Ramos (cell line): Measurements from ENCODE around the gene DPH7.
"Not testable (repeated sequence)": the region's sequence is repeated elsewhere in the genome, so short reads cannot be mapped to it uniquely, and the experiment has no call there.

ENCODE experiments used
- in situ Hi-C: fragments of 300-500 bp; cut with MboI; formaldehyde crosslinking; loops from one replicate; pipeline ENCODE4 v1.14.3; 2022; ENCODE audit warnings: low sequenced_read_pairs; ENCODE audit not compliant: unreplicated experiment

Gene DPH7

DNA sequence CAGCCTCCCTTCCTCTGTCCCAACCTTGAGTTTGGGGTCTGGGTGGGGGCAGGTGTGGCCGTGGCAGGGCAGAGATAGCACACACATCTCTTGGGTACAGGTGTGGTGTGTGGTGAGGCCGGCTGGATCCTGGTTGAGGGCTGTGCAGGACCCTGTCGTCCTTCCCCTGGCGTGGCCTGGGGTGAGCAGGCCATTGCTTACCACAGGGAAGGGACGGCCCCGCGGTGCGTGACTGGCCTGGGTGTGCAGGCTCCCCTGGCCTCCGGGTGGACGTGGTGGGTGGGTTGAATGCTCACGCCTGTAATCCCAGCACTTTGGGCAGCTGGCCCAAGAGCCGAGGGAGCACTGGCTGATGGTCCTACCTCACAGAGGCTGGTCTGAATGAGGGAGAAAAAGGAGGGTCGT lies 28.0 kb upstream of the DPH7 start:
- in situ Hi-C loops = no loop called here

DNA sequence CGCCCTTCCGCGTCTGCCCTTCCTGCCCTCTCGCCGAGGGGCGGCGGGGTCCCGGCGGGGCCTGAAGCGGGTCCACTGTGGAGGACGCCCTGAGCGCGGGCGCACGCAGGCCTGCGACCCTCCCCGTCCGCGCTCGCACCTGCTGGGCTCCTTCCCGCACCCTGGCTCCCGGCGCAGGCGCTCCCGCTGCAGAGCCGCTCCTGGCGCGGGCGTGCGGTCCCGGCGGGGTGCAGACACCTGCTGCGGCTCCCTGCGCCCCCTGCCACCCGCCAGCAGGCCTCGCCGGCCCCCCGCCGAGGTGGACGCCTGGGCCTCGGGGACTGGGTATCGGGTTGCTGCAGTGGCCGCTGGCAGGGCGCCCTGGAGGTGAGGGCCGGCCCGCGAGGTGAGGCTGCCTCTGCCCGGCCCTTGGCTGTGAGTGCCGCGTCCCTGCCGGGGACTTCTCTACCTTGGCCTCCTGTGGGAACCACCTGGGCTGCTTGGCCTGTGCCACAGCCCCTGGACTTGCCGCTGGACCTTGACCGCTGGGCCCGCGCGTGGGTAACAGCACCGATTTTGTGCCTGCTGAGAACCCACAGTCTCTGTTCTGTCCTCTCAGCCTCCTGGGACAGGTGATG lies 27.4 kb upstream of the DPH7 start:
- in situ Hi-C loops = no loop called here

DNA sequence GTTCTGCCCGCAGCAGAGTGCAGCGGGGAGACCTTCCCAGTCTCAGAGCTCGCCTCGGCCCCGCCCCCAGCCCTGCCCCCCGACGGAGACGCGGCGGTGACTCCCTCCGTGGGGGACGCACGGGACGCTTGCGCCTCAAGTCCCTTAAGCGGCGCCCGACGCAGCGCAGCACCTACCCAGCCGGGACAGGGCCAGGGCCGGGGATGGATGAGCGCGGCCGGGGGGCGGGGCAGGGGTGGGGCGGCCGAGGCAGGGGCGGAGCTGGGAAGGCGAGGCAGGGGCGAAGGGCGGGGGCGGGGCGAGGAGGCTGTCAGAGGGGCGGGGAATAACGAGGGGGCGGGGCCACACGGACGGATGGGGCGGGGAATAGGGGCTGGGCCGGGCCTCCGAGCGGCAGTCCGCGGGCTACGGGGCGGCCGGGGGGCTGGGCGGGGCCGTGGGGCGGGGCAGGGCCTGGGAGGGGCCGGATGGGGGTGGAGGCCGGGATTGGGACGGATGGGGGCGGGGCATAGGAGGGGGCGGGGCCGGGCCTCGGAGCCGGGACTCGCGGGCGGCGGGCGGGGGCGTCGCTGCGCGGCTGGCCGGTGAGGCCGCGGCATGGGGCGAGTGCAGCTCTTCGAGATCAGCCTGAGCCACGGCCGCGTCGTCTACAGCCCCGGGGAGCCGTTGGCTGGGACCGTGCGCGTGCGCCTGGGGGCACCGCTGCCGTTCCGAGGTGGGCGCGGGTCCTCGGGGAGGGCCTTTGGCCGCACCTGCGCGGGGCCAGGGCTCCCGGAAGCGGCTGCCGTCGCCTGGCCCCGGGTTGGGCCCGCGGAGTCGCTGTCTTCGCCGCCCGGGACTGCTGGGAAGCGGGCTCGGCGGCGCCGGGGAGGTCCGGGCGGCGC lies 26.6 kb upstream of the DPH7 start, which contains the start of gene ARRDC1:
Gene ARRDC1 (plus strand): TSS at position 566 of the 884 bp plus-strand sequence. CDS start 32 bp downstream, at position 598.
- in situ Hi-C loops = no loop called here

DNA sequence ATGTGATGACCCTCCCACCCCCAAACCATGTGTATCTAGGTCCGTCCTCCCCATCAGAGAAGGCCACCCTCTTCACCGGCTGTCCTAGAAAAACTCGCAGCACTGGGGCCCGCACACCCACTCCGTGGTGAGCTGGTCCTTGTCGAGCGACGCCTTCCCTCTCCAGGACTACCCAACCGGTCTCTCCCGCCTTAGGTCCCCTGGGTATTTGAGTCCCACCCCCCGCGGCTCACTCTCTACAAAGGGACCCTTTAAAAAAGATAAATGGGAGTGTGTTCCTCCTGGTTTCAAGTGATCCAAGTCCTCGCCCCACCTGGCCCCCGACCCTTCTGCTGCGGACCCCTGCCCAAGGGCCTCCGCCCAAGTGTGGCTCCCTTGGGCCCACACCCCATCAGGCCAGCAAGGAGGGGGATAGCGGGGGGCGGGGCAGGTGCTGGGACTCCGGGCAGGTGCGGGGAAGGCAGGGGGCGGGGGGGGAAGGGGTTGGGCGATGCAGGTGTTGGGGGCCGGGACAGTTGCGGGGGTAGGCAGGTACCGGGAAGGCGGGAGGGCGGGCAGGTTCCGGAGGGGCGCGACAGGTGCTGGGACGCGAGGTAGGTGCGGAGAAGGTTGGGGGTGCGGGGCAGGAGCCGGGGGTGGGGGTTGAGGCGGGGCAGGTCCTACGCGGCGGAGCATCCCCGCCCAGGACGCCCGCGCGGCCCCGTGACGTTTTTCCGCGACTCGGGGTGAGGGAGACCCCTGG lies 25.8 kb upstream of the DPH7 start:
- in situ Hi-C loops = no loop called here

DNA sequence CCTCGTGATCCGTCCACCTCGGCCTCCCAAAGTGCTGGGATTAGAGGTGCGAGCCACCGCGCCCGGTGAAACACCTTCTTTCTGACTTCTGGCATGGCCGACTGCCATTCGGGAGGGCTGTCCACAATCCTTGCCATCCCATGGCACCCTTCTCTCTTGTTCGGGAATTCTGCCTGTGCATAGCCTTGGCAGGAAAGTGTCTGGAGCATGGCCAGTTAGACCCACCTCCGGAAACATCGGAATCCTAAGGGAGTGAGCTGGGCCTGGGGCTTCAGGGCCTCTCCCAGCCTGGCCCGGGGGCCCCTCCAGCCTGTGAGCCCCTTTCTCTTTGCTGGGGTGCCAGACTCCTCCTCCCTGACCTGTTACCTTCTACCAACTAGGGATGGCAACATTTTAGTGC lies 25.2 kb upstream of the DPH7 start:
- in situ Hi-C loops = no loop called here

DNA sequence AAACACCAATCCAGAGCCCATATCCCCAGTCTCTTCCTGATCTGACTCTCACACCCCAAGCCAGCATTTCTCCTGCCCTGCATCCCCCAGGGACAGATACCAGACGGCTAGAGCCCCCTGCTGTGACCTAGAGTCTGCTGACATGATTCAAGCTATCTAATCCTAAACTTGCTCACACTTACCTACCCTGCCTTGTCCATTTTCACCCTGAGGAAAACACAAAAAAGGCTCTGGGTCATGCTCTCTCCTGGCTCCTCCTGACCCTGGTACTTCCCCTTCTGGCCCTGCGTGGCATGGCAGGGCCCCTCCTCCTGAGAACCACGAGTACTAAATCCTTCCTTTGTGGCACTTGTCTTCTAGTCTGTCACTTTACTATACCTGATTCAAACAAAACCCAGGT lies 23.9 kb upstream of the DPH7 start:
- in situ Hi-C loops = no loop called here

DNA sequence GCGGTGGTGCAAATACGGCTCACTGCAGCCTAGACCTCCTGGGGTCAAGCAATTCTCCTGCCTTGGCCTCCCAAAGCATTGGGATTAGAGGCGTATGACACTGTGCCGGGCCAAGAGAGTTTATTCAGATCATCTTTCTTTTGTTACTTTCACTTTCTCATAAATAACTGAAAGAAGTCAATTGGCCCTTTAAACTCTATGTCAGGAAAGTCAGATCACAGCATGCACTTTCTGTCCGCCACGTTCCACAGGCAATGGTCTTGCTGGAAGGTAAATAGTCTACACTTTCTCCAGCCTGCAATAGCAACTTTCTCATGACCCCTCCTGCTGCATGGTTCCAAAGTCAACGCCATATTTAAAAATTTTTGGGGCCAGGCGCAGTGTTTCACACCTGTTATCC lies 20.2 kb upstream of the DPH7 start:
- in situ Hi-C loops = no loop called here

DNA sequence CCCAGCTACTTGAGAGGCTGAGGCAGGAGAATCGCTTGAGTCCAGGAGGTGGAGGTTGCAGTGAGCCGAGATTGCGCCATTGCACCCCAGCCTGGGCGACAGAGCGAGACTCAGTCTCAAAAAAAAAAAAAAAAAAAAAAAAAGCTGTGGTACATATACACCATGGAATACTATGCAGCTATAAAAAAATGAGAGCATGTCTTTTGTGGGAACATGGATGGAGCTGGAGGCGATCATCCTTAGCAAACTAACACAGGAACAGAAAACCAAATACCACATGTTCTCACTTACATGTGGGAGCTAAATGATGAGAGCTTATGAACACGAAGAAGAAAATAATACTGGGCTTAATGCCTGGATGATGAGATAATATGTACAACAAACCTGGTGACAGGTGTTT lies 17.9 kb upstream of the DPH7 start:
- in situ Hi-C loops = not testable (repeated sequence)

DNA sequence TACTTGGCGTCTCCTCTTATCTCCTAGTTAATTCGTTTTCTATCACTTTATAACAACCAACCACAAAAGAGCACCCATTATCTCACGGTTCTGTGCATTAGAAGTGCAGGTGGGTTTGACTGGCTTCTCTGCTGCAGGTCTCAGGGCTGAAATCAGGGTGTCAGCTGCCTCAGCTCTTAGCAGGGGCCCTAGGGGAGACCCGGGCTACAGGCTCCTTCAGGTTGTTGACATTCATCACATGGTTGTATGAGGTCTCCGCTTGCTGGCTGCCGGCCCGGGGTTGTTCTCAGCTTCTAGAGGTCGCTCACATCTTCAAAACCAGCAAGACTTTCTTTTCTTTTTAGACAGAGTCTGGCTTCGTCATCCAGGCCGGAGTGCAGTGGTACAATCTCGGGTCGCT lies 14.5 kb upstream of the DPH7 start:
- in situ Hi-C loops = no loop called here

DNA sequence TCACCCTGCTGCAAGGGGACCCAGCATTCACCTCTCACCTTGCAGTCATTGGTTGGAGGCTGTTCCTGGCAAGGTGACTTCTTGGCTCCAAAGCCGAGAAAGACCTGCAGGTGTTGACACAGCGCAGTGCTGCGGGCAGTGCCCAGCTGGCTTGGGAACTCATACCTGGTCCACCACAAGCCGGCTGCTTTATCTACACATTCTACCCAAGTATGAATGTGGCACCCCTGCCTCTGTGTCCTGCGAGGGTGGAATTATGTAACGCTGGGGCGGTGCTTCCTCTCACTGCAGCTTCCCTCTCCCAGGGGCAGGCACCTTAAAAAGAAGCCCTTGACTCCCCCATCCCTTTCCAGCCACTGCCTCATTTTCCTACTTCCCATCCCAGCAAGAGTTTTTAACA lies 14.0 kb upstream of the DPH7 start:
- in situ Hi-C loops = no loop called here

DNA sequence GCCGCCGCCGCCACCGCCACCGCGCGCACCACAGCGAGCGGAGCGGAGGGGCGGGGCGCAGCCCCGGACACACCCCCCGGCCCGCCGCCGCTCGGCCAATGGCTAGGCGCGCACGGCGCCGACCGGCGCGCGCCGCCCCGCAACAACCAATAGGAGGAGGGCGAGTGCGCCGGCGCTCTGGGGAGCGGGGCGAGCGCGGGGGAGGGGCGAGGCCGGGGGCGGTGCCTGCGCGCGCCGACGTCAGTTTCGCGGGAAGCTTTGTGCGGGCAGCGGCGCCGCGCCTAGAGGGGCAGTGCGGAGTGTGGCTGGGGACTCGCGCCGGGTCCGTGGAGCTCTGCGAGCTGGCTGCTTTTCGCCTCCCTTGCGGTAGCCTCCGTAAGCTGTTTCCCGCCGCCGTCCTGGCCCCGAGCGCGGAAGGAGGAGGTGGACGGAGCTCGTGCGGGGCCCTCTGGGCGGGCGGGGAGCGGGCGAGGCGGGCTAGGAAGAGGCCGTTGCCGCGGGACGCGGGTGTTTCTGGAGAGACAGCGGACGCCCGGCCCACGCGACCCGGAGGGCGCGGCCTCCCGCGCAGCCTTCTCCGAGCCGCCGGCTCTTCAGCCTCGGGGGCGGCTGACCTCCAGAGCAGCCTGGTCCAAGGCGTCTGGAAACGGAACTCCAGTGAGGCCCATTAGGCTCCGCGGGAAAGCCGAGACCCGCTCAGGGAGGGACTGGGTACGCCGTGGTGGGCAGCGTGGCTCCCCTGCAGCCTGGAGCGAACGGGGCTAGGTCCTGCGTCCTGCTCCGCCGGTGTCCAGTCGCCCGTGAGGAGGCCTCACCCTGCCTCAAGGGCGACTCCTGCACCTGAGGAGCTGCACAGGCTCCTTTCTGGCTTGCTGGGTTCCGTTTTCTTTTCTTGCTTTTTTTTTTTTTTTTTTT lies 12.0 kb upstream of the DPH7 start, which contains the start of gene ZMYND19:
Gene ZMYND19 (minus strand): TSS at position 44 of the 915 bp plus-strand sequence. CDS start 249 bp downstream, outside the sequence.
- in situ Hi-C loops = no loop called here

DNA sequence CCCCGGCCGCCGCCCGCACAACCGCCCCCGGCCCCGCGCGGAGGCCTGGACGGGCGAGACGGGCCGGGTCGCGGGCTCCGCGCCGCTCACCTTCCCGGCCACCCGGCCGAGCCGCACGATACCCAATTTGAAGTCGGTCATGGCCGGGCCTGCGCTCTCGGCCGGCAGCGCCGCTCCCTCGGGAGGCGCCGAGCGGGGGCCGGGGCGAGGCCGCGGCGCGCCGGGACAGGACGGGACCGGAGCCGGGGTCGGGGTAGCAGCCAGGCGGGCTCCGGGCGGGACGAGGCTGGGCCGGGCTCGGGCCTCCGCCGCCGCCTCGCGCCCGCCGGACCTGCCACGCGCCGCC lies 11.4 kb upstream of the DPH7 start:
- in situ Hi-C loops = no loop called here

DNA sequence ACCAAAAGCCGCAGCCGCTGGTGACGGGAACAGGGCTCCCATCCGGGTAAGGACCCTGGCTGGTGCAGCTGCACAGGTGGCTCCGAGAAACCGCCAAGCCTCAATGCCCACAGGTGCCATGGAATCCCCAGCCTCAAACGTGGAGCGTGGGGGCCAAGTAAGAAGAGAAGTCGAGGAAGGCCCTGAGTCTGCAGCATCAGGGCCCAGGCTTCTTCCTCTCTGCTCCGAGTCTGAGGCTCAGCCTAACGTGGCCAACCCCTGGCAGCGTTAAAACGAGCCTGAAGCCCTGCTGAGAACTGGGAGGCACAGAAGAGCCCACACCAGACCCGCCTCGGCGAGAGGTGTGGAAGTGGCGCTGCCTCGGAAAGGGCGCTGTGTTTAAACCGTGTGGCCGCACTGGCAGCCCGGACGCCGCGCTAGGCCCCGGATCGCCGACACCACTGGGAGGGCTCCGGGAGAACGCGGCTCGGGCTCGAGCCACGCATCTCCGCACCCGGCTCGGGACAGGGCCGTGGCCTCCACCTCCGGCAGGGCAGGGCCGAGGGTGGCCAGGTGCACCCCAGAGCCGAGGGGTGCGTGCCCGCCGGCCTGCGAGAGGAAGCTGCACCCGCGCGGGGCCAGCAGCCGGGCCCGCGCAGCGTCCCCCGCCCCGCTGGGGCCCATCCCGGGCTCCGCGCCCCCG lies 10.9 kb upstream of the DPH7 start:
- in situ Hi-C loops = no loop called here

DNA sequence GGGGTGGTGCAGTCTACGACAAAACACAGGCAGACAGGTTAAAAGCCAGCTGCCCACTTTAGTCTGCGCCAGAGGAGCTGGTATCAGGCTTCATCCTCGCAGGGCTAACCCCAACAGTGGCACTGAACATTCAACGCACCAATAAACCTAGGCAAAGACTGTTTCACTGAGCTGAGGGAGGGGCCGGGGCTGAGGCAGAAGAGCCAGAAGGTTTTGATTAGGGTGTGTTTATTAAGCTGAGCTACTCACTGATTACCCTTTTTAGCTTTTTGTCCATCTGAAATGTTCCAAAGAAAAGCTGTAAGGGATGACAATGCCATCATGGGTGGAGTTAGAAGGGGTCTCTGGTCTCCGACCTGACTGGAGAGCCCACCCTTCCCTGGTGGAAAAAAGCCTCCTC lies 10.2 kb upstream of the DPH7 start:
- in situ Hi-C loops = no loop called here

DNA sequence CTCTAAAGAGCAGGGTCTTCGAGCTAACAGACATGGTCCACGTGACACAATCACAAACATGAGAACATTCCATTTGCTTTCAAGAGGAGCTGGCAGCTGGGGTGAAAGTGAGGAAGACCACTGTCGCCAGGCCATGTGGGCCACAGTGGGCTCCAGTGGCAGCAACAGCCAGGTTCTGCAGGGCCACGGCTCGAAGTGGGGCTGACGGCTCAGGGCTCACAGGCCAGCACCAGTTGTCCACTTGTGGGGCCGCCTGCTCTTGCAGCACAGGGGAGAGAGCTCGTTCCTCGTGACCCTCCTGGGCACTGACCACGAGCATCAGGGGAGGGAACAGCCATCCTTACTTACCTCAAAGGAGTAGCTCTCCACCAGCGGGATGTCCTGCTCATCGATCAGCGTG lies 9.6 kb upstream of the DPH7 start:
- in situ Hi-C loops = no loop called here

DNA sequence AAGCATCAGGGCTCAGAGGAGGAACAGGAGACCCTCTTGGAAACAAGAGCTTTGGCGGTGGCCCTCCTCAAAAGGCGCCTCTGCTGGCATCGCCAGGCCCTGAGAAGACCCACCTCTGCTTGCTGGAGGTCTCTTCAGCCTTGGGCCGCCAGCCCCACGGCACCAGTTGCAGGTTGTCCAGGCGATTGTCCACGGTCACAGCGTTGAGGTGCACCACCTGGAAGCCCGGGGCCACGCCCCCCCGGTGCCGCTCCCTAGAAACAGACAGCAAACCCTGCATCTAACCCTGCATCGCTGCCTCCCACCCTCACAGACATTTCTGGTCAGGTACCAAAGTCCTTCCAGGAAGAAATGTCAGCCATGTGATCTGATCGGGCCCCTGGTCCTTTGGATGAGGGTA lies 8.1 kb upstream of the DPH7 start:
- in situ Hi-C loops = no loop called here

DNA sequence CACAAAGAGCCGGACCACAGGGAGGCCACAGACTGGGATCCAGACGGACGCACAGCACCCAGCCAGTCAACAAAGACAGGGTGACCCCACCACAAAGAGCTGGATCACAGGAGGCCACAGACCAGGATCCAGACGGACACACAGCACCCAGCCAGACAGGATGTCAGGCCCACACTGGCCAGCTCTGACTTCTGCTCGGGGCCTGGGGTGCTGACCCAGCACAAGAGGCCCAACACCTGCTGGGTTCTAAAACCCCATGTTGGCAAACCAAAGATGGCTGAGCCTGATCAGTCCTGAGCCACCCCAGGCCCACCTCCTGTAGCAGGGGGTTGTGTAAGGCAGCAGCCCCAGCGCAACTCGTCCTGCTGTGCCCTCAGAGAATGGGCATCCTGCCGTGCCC lies 5.2 kb upstream of the DPH7 start:
- in situ Hi-C loops = no loop called here

DNA sequence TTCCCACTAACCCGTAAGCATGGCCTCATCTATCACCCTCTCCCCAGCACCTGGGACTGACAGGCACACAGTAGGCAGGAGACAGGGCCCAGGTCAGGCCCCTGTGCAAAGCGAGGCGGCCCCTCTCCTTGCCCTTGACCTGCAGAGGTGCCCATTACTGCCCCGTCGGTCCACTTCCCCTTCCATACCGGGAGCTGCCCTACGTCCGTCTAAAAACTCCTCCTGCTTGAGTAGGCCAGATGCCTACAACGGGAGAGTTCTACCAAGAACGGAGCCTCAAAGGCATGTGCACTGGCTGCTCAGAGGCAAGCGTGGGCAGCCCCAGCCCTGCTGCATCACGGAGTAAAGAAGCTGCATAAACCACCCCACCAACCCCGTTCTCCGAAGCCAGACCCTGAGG lies 4.6 kb upstream of the DPH7 start:
- in situ Hi-C loops = no loop called here

DNA sequence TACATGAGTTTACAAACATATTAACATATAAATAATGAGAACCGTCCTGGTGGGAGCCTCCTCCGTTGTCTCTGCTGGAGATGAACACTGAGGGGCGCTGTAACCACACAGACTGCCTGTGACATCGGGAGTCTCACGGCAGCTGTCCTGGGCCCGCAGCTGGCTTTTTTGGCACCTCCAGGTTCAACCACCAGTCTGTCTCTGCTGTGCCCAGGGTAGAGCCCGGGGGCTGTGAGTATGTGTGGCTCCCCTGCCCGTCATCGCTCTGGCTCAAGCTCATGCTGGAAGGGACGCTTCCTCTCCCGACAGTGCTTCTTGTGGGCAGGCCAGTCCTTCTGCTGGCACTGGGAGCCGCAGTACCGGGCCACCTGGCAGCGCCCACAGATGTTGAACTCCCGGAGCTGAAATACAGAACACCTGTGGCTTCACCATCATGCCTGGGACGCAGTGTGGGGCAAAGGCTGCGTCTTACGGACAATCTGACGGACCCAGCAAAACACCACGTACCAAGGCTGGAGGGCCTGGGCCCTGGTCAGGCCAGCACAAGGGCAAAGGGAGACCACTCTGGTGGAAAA lies 3.6 kb upstream of the DPH7 start:
- in situ Hi-C loops = no loop called here
